ENCODE measurements around the gene MRPS33.

The MRPS33 gene

GRCh38 chr7:141024668-141025067 is 9.9 kb upstream of the MRPS33 start:
- Histone ChIP-seq H3K9me3 (ENCODE audit: control extremely low read depth in 1 of 5, control insufficient read depth in 4 of 5, insufficient read depth in 2 of 5, low read depth in 1 of 5, low read length in 4 of 5) (peaks cover 4 to 23% (median 8%) of the 10 kb centered on the region in 5 experiments), H3K36me3 (ENCODE audit: control insufficient read depth in 4 of 4, insufficient read depth in 4 of 4, low read length in 3 of 4) (no peaks in the 10 kb centered on the region), H3K27me3 (replicated peaks in 2 of 5; ENCODE audit: control insufficient read depth in 4 of 5, insufficient read depth in 5 of 5, low read length in 4 of 5) (peaks cover 0 to 4% (median 2%) of the 10 kb centered on the region in 5 experiments), H3K4me1 (ENCODE audit: control extremely low read depth in 1 of 4, control insufficient read depth in 4 of 4, insufficient read depth in 4 of 4, low read length in 3 of 4) (no peaks in the 10 kb centered on the region), H3K4me3 (ENCODE audit: control insufficient read depth in 1 of 7, extremely low read depth in 1 of 7, insufficient read depth in 4 of 7, low read depth in 2 of 7, low read length in 6 of 7) (no peak overlapping the region), H3K27ac (ENCODE audit: insufficient read depth in 1 of 2, low read depth in 1 of 2, low read length in 2 of 2, poor library complexity in 1 of 2, severe bottlenecking in 2 of 2) (no peak overlapping the region)
- WGBS (ENCODE audit: insufficient coverage), result no CpG with 5 or more reads among the region's 1 CpG
- POLR2A ChIA-PET, result no interaction called here
- CTCF ChIA-PET, result no interaction called here
- DNase-seq, result no peak

- WGBS (ENCODE audit: insufficient coverage), result no CpG with 5 or more reads among the region's 1 CpG
- Histone ChIP-seq H3K4me3 (ENCODE audit: control insufficient read depth in 1 of 7, extremely low read depth in 1 of 7, insufficient read depth in 4 of 7, low read depth in 2 of 7, low read length in 6 of 7) (no peak overlapping the region), H3K36me3 (ENCODE audit: control insufficient read depth in 4 of 4, insufficient read depth in 4 of 4, low read length in 3 of 4) (no peaks in the 10 kb centered on the region), H3K27ac (ENCODE audit: insufficient read depth in 1 of 2, low read depth in 1 of 2, low read length in 2 of 2, poor library complexity in 1 of 2, severe bottlenecking in 2 of 2) (no peak overlapping the region), H3K27me3 (replicated peaks in 2 of 5; ENCODE audit: control insufficient read depth in 4 of 5, insufficient read depth in 5 of 5, low read length in 4 of 5) (peaks cover 0 to 8% (median 4%) of the 10 kb centered on the region in 5 experiments), H3K4me1 (ENCODE audit: control extremely low read depth in 1 of 4, control insufficient read depth in 4 of 4, insufficient read depth in 4 of 4, low read length in 3 of 4) (no peaks in the 10 kb centered on the region), H3K9me3 (ENCODE audit: control extremely low read depth in 1 of 5, control insufficient read depth in 4 of 5, insufficient read depth in 2 of 5, low read depth in 1 of 5, low read length in 4 of 5) (peaks cover 4 to 14% (median 6%) of the 10 kb centered on the region in 5 experiments)
- POLR2A ChIA-PET, result no interaction called here
- DNase-seq, result no peak
- CTCF ChIA-PET, result no interaction called here
These were observed 8.5 kb upstream of the MRPS33 start for GRCh38 chr7:141023295-141023694.

GRCh38 chr7:141017555-141017954 is 2.8 kb upstream of the MRPS33 start:
- no peak for DNase-seq
- Histone ChIP-seq H3K27ac (ENCODE audit: insufficient read depth in 1 of 2, low read depth in 1 of 2, low read length in 2 of 2, poor library complexity in 1 of 2, severe bottlenecking in 2 of 2) (no peak overlapping the region), H3K9me3 (ENCODE audit: control extremely low read depth in 1 of 5, control insufficient read depth in 4 of 5, insufficient read depth in 2 of 5, low read depth in 1 of 5, low read length in 4 of 5) (peaks cover 0 to 4% (median 0%) of the 10 kb centered on the region in 5 experiments), H3K4me1 (ENCODE audit: control extremely low read depth in 1 of 4, control insufficient read depth in 4 of 4, insufficient read depth in 4 of 4, low read length in 3 of 4) (peaks cover 11 to 19% (median 12%) of the 10 kb centered on the region in 4 experiments), H3K27me3 (replicated peaks in 2 of 5; ENCODE audit: control insufficient read depth in 4 of 5, insufficient read depth in 5 of 5, low read length in 4 of 5) (peaks cover 2 to 19% (median 5%) of the 10 kb centered on the region in 5 experiments), H3K4me3 (ENCODE audit: control insufficient read depth in 1 of 7, extremely low read depth in 1 of 7, insufficient read depth in 4 of 7, low read depth in 2 of 7, low read length in 6 of 7) (no peak overlapping the region), H3K36me3 (ENCODE audit: control insufficient read depth in 4 of 4, insufficient read depth in 4 of 4, low read length in 3 of 4) (no peaks in the 10 kb centered on the region)
- no CpG with 5 or more reads among the region's 3 CpGs for WGBS (ENCODE audit: insufficient coverage)
- ChIA-PET POLR2A (no interaction called here), CTCF (no interaction called here)

GRCh38 chr7:141016349-141016748 is 1.6 kb upstream of the MRPS33 start:
- peaks cover 11 to 20% (median 16%) of the 10 kb centered on the region in 4 experiments for H3K4me1 ChIP-seq (ENCODE audit: control extremely low read depth in 1 of 4, control insufficient read depth in 4 of 4, insufficient read depth in 4 of 4, low read length in 3 of 4)
- H3K27me3 ChIP-seq (replicated peaks in 2 of 5; ENCODE audit: control insufficient read depth in 4 of 5, insufficient read depth in 5 of 5, low read length in 4 of 5), result peaks cover 2 to 19% (median 5%) of the 10 kb centered on the region in 5 experiments
- DNase-seq, result no peak
- H3K36me3 ChIP-seq (ENCODE audit: control insufficient read depth in 4 of 4, insufficient read depth in 4 of 4, low read length in 3 of 4), result no peaks in the 10 kb centered on the region
- no peak overlapping the region for H3K4me3 ChIP-seq (ENCODE audit: control insufficient read depth in 1 of 7, extremely low read depth in 1 of 7, insufficient read depth in 4 of 7, low read depth in 2 of 7, low read length in 6 of 7)
- peaks cover 0 to 4% (median 0%) of the 10 kb centered on the region in 5 experiments for H3K9me3 ChIP-seq (ENCODE audit: control extremely low read depth in 1 of 5, control insufficient read depth in 4 of 5, insufficient read depth in 2 of 5, low read depth in 1 of 5, low read length in 4 of 5)
- ChIA-PET POLR2A (interaction anchor here (0.6 kb wide), 1 partner anchor 176 kb away, joined by 3 read pairs; no protein-coding TSS in a partner anchor), CTCF (no interaction called here)
- H3K27ac ChIP-seq (ENCODE audit: insufficient read depth in 1 of 2, low read depth in 1 of 2, low read length in 2 of 2, poor library complexity in 1 of 2, severe bottlenecking in 2 of 2), result no peak overlapping the region

GRCh38 chr7:141014125-141014523 is 628 bp downstream of the MRPS33 start:
- peaks cover 11 to 20% (median 16%) of the 10 kb centered on the region in 4 experiments for H3K4me1 ChIP-seq (ENCODE audit: control extremely low read depth in 1 of 4, control insufficient read depth in 4 of 4, insufficient read depth in 4 of 4, low read length in 3 of 4)
- H3K27ac ChIP-seq (ENCODE audit: insufficient read depth in 1 of 2, low read depth in 1 of 2, low read length in 2 of 2, poor library complexity in 1 of 2, severe bottlenecking in 2 of 2), result peak overlapping the region; percentile 95 to 98
- 9% methylated on average over 7 of the region's 14 CpGs for WGBS (ENCODE audit: insufficient coverage)
- ChIA-PET CTCF (interaction anchor here (0.5 to 7.1 kb wide), 14 partner anchors 30 to 550 kb away, joined by 3 to 142 read pairs (median 3); partner anchors contain the start of gene ADCK2), POLR2A (interaction anchor here (0.6 to 1.6 kb wide), 4 partner anchors 90 to 550 kb away, joined by 3 to 4 read pairs (median 4); partner anchors contain the start of genes AGK and BRAF)
- peak in 1 of 3 donors; percentile 64 for DNase-seq
- peaks cover 0 to 13% (median 3%) of the 10 kb centered on the region in 5 experiments for H3K27me3 ChIP-seq (replicated peaks in 2 of 5; ENCODE audit: control insufficient read depth in 4 of 5, insufficient read depth in 5 of 5, low read length in 4 of 5)
- H3K9me3 ChIP-seq (ENCODE audit: control extremely low read depth in 1 of 5, control insufficient read depth in 4 of 5, insufficient read depth in 2 of 5, low read depth in 1 of 5, low read length in 4 of 5), result peaks cover 0 to 4% (median 0%) of the 10 kb centered on the region in 5 experiments
- peaks cover 0 to 10% (median 8%) of the 10 kb centered on the region in 4 experiments for H3K36me3 ChIP-seq (ENCODE audit: control insufficient read depth in 4 of 4, insufficient read depth in 4 of 4, low read length in 3 of 4)
- peak overlapping the region; percentile 65 to 97 (median 80) for H3K4me3 ChIP-seq (ENCODE audit: control insufficient read depth in 1 of 7, extremely low read depth in 1 of 7, insufficient read depth in 4 of 7, low read depth in 2 of 7, low read length in 6 of 7)

- H3K4me1 ChIP-seq (ENCODE audit: control extremely low read depth in 1 of 4, control insufficient read depth in 4 of 4, insufficient read depth in 4 of 4, low read length in 3 of 4), result peaks cover 11 to 20% (median 16%) of the 10 kb centered on the region in 4 experiments
- peak overlapping the region; percentile 95 to 98 for H3K27ac ChIP-seq (ENCODE audit: insufficient read depth in 1 of 2, low read depth in 1 of 2, low read length in 2 of 2, poor library complexity in 1 of 2, severe bottlenecking in 2 of 2)
- DNase-seq, result peak in 2 of 3 donors; percentile 25 to 40
- peaks cover 0 to 4% (median 0%) of the 10 kb centered on the region in 5 experiments for H3K9me3 ChIP-seq (ENCODE audit: control extremely low read depth in 1 of 5, control insufficient read depth in 4 of 5, insufficient read depth in 2 of 5, low read depth in 1 of 5, low read length in 4 of 5)
- ChIA-PET POLR2A (interaction anchor here (0.6 to 1.1 kb wide), 3 partner anchors 9 to 549 kb away, joined by 3 to 4 read pairs (median 3); no protein-coding TSS in a partner anchor), CTCF (interaction anchor here (0.6 to 7.1 kb wide), 9 partner anchors 30 to 550 kb away, joined by 3 to 142 read pairs (median 3); partner anchors contain the start of gene ADCK2)
- 94% methylated on average over 4 of the region's 4 CpGs for WGBS (ENCODE audit: insufficient coverage)
- H3K4me3 ChIP-seq (ENCODE audit: control insufficient read depth in 1 of 7, extremely low read depth in 1 of 7, insufficient read depth in 4 of 7, low read depth in 2 of 7, low read length in 6 of 7), result peak overlapping the region in 2 of 7 experiments; percentile 70 to 97
- H3K36me3 ChIP-seq (ENCODE audit: control insufficient read depth in 4 of 4, insufficient read depth in 4 of 4, low read length in 3 of 4), result peaks cover 0 to 12% (median 11%) of the 10 kb centered on the region in 4 experiments
- peaks cover 0 to 11% (median 2%) of the 10 kb centered on the region in 5 experiments for H3K27me3 ChIP-seq (replicated peaks in 2 of 5; ENCODE audit: control insufficient read depth in 4 of 5, insufficient read depth in 5 of 5, low read length in 4 of 5)
These were observed 1.4 kb downstream of the MRPS33 start for GRCh38 chr7:141013345-141013715.

GRCh38 chr7:141012696-141013344 is 1.9 kb downstream of the MRPS33 start:
- Histone ChIP-seq H3K27me3 (replicated peaks in 2 of 5; ENCODE audit: control insufficient read depth in 4 of 5, insufficient read depth in 5 of 5, low read length in 4 of 5) (peaks cover 0 to 11% (median 2%) of the 10 kb centered on the region in 5 experiments), H3K27ac (ENCODE audit: insufficient read depth in 1 of 2, low read depth in 1 of 2, low read length in 2 of 2, poor library complexity in 1 of 2, severe bottlenecking in 2 of 2) (no peak overlapping the region), H3K4me1 (ENCODE audit: control extremely low read depth in 1 of 4, control insufficient read depth in 4 of 4, insufficient read depth in 4 of 4, low read length in 3 of 4) (peaks cover 11 to 20% (median 16%) of the 10 kb centered on the region in 4 experiments), H3K4me3 (ENCODE audit: control insufficient read depth in 1 of 7, extremely low read depth in 1 of 7, insufficient read depth in 4 of 7, low read depth in 2 of 7, low read length in 6 of 7) (peak overlapping the region in 1 of 7 experiments; percentile 97), H3K9me3 (ENCODE audit: control extremely low read depth in 1 of 5, control insufficient read depth in 4 of 5, insufficient read depth in 2 of 5, low read depth in 1 of 5, low read length in 4 of 5) (peaks cover 0 to 4% (median 0%) of the 10 kb centered on the region in 5 experiments), H3K36me3 (ENCODE audit: control insufficient read depth in 4 of 4, insufficient read depth in 4 of 4, low read length in 3 of 4) (peaks cover 0 to 17% (median 14%) of the 10 kb centered on the region in 4 experiments)
- no CpG with 5 or more reads among the region's 2 CpGs for WGBS (ENCODE audit: insufficient coverage)
- POLR2A ChIA-PET, result interaction anchor here (0.7 kb wide), 1 partner anchor 322 kb away, joined by 4 read pairs; no protein-coding TSS in a partner anchor
- peak in 2 of 3 donors; percentile 14 to 24 for DNase-seq
- CTCF ChIA-PET, result interaction anchor here (0.8 to 7.1 kb wide), 5 partner anchors 199 to 543 kb away, joined by 3 to 142 read pairs (median 3); partner anchors contain the start of gene ADCK2
